CD4-positive, alpha-beta T cell treated with Interleukin-17A for 4 hours (primary cell): ENCODE data around the gene ABCC10.
"Not testable (repeated sequence)": the region's sequence is repeated elsewhere in the genome, so short reads cannot be mapped to it uniquely, and the experiment has no call there.

ENCODE experiments used
- DNase-seq: peaks from one replicate; pipeline ENCODE4 v3.0.0-alpha.2; 2020; ENCODE audit warnings: mixed read lengths

Gene ABCC10

GRCh38 chr6:43413002-43413401, 14.3 kb upstream of the ABCC10 start:
- DNase-seq, result no peak

GRCh38 chr6:43415275-43415674, 12.1 kb upstream of the ABCC10 start:
- not testable (repeated sequence) for DNase-seq

- no peak for DNase-seq
Observed at GRCh38 chr6:43416935-43417334, 10.4 kb upstream of the ABCC10 start.

GRCh38 chr6:43420012-43420709, 7.2 kb upstream of the ABCC10 start:
- no peak for DNase-seq

- no peak for DNase-seq
Observed at GRCh38 chr6:43421831-43422230, 5.5 kb upstream of the ABCC10 start.

GRCh38 chr6:43425083-43425482, 2.3 kb upstream of the ABCC10 start:
- not testable (repeated sequence) for DNase-seq

GRCh38 chr6:43426928-43427405, 374 bp upstream of the ABCC10 start:
- DNase-seq, result no peak

- no peak for DNase-seq
Observed at GRCh38 chr6:43428112-43428570, 800 bp downstream of the ABCC10 start.

GRCh38 chr6:43428874-43429273, 1.5 kb downstream of the ABCC10 start:
- no peak for DNase-seq

GRCh38 chr6:43432009-43432945, 4.9 kb downstream of the ABCC10 start:
- no peak for DNase-seq

GRCh38 chr6:43433148-43433547, 5.8 kb downstream of the ABCC10 start:
- no peak for DNase-seq

- DNase-seq, result no peak
Observed at GRCh38 chr6:43434001-43434840, 6.9 kb downstream of the ABCC10 start.

- DNase-seq, result no peak
Observed at GRCh38 chr6:43434943-43435342, 7.6 kb downstream of the ABCC10 start.

GRCh38 chr6:43435682-43436437, 8.5 kb downstream of the ABCC10 start:
- DNase-seq, result no peak

- no peak for DNase-seq
Observed at GRCh38 chr6:43436577-43437282, 9.4 kb downstream of the ABCC10 start.

- no peak for DNase-seq
Observed at GRCh38 chr6:43437700-43438099, 10.4 kb downstream of the ABCC10 start.

GRCh38 chr6:43442935-43443334, 15.6 kb downstream of the ABCC10 start:
- no peak for DNase-seq

- DNase-seq, result no peak
Observed at GRCh38 chr6:43444036-43444435, 16.7 kb downstream of the ABCC10 start.

- DNase-seq, result no peak
Observed at GRCh38 chr6:43444582-43444981, 17.2 kb downstream of the ABCC10 start.

GRCh38 chr6:43445576-43445975, 18.2 kb downstream of the ABCC10 start:
- no peak for DNase-seq

- no peak for DNase-seq
Observed at GRCh38 chr6:43447604-43448003, 20.3 kb downstream of the ABCC10 start.
